ENCODE data around the gene ARID1B.
A peak's percentile ranks its signal among the peaks of the same experiment; 100 is the strongest.

ARID1B gene

DNA sequence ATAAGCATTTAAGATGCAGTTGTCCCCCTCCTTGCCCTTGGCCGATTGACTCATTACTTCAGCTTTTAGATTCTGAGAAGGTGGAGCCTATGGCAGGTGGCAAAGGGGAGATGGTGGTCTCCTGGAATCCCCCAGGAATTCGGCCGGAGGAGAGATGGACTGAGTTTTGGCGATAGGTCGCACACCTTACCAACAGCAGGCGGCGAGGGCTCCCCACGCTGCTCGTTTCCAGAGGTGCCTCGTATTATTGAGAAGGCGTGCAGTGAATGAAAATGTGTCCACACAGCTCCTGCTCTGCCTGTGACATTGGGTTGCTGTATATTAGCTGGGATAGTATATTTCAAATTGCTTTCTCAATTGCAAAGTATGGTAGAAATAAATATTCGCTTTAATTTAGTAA is 224.5 kb downstream of the ARID1B start:
- DNase-seq = no peak

- no peak for DNase-seq
Observed at GRCh38 chr6:157002774-157003173, 225.6 kb downstream of the ARID1B start.

DNA sequence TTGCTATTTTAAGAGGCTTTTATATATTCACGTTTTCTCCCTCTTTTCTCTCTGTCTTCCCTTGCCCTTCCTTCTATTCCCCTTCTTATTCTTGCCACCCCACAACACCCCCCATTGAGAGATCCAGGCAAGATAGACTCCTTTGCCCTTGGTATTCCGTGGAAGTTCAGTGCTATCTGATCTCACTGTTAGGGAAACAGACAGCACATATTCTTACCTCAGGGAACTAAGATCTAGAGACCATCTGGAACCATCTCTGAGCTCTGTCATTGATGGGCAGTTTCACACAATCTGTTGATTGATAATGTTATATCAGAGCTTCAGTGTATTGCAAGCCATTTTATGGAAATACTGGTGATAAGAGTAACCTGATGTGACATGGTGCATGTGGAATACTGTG is 228.8 kb downstream of the ARID1B start:
- no peak for DNase-seq

DNA sequence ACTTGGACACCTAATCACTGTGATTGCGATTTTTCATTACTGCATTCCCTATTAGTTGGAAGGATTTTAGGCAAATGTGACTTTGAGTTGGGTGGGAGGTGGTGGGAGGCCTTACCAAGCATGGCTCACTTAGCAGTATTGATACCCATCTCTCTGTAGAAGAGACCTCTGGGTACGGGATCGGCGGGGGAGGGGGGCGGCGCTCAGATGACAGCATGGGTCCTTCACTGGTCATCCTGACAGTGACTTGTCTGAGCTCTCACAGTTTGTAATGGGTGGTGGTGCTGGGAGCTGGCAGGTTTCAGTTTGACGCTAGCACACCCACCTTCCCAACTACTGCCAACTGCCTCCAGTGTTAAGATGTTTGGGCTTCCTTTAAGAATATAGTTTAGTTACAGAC is 231.4 kb downstream of the ARID1B start:
- DNase-seq = no peak

DNA sequence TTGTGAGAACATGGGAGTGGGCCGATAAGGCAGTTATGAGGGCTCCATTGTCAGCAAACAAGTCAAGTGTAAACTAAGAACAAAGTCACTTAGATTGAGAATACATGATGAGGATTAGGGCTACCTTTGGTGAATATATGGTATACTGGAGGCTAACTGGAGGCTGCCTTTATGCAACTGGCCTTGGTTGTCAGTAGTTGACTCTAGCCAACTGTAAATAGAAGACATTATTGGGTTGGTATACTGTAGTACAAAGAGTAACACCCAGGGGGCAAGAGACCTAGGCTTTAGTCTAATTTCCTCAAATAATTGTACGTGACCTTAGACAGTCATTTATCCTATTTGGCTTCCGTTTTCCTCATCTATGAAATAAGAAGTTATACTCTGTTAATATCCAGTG is 235.2 kb downstream of the ARID1B start:
- no peak for DNase-seq

GRCh38 chr6:157013649-157014304 is 236.6 kb downstream of the ARID1B start:
- DNase-seq = no peak

- no peak for DNase-seq
Observed at GRCh38 chr6:157014871-157015270, 237.7 kb downstream of the ARID1B start.

- DNase-seq = no peak
Observed at GRCh38 chr6:157017022-157017421, 239.8 kb downstream of the ARID1B start.

GRCh38 chr6:157017861-157018260 is 240.7 kb downstream of the ARID1B start:
- DNase-seq = no peak

- DNase-seq = peak; percentile 7 to 26
Observed at GRCh38 chr6:157019115-157019641, 242.0 kb downstream of the ARID1B start.

DNA sequence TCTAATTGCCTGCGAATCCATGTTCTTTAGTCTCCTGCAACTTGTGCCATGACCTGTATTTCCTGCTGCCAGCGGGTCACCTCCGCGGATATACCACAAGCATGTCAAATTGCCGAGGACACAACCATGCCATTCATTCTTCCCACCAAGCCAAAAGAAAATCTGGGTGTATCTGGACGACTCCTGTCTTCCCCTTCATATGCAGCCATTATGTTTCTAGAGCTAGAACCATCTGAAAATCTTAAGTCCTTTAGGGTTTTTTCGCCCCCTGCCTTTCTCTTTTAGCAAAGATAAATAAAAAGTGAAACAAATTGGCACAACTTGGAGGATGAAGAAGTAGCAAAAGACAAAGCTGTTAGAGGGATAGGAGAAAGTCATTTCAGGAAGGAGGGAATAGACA is 242.6 kb downstream of the ARID1B start:
- DNase-seq = peak in 1 of 2 donors; percentile 15

GRCh38 chr6:157020398-157020797 is 243.2 kb downstream of the ARID1B start:
- DNase-seq = peak; percentile 21 to 28

- peak; percentile 54 to 79 for DNase-seq
Observed at GRCh38 chr6:157020881-157021343, 243.7 kb downstream of the ARID1B start.

DNA sequence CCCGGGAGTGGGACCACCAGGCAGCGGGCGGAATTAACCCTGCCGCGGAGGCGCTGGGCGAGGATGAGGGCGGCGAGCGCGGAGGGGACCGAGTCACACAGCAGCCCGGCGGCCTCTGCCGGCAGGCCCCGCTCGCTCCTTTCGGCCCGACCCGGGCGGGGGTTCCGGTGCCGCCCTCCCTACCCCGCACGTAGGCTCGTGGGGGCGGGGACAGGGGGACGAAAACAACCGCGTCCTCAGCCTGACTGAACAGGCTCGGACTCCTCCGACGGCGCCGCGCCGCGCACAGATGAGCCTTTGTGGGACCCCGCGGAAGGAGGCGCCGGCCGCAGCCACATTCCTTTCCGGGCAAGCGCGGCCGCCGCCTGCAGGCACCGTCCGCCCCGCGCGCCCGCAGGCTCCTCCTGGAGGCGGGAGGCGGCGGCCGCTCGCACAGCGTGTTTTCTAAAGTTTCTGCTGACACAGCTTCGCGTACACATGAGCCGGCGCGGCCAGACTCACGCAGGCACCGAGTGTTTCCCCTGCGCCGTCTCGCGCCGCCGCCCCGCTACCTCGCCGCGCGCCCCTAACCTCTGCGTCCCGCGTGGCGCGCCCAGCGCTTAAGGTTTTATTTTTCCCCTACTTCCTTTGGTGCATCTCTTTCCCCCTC is 244.3 kb downstream of the ARID1B start:
- DNase-seq = peak; percentile 75 to 80

GRCh38 chr6:157021993-157022740 is 245.0 kb downstream of the ARID1B start:
- peak; percentile 83 to 86 for DNase-seq

DNA sequence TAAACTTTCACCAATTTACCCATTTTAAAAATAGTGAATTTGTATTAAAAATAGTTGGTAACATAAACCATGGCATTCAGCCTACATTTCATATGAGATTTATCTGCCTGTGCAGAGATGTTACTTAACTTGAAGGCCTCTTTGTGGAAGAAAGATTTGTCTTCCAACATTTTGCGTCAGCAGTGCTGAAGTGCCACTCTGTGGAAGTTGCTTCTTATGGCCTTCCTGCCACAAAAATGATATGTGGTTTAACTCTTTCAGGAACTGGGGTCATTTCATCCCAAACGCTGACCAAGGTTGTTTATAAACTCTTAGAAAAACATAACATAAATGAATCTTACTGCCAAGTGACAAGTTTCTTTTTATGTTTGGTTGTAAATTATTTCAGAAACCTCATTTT is 246.8 kb downstream of the ARID1B start:
- no peak for DNase-seq

DNA sequence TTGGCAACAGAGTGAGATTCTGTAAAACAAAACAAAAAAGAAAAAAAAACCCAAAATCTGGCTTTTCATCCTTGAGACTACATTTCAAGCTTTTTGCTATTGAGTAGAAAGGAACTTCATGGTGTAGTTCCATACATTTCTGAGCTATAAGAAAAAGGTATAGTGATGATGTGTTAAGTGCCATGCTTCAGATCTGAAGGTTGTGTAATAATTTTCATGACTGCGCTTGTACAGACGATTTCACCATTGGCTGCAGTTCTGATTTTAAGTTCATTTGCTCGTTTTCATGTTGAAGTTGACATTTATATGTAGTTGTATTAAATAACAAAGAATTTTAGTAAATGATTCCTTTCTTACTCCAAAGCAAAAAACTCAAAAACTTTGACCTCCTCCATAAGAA is 247.6 kb downstream of the ARID1B start:
- DNase-seq = no peak

- DNase-seq = no peak
Observed at GRCh38 chr6:157025437-157025836, 248.3 kb downstream of the ARID1B start.

GRCh38 chr6:157029980-157030690 is 253.0 kb downstream of the ARID1B start:
- no peak for DNase-seq

- DNase-seq = no peak
Observed at GRCh38 chr6:157030755-157031154, 253.6 kb downstream of the ARID1B start.

- DNase-seq = no peak
Observed at GRCh38 chr6:157032923-157033322, 255.7 kb downstream of the ARID1B start.

- DNase-seq = peak in 1 of 2 donors; percentile 11
Observed at GRCh38 chr6:157033428-157034140, 256.4 kb downstream of the ARID1B start.

Data from inflammatory macrophage treated with lipopolysaccharide for 1 hour (primary cell).